HG03103 (cell line): Measurements from ENCODE around the gene VAV1.
"Not testable (repeated sequence)": the region's sequence is repeated elsewhere in the genome, so short reads cannot be mapped to it uniquely, and the experiment has no call there.

ENCODE experiments used
- ATAC-seq: cut with Tn5 transposase; IDR thresholded peaks from one replicate; pipeline ENCODE4 v1.9.1; 2021; ENCODE audit warnings: low read depth; ENCODE audit not compliant: unreplicated experiment

VAV1 gene

GRCh38 chr19:6754653-6755463 lies 17.6 kb upstream of the VAV1 start:
- no peak for ATAC-seq

- no peak for ATAC-seq
Measured at GRCh38 chr19:6760606-6761005, 11.9 kb upstream of the VAV1 start.

- ATAC-seq: no peak
Measured at GRCh38 chr19:6761053-6761676, 11.3 kb upstream of the VAV1 start.

GRCh38 chr19:6762253-6762797 lies 10.2 kb upstream of the VAV1 start:
- not testable (repeated sequence) for ATAC-seq

DNA sequence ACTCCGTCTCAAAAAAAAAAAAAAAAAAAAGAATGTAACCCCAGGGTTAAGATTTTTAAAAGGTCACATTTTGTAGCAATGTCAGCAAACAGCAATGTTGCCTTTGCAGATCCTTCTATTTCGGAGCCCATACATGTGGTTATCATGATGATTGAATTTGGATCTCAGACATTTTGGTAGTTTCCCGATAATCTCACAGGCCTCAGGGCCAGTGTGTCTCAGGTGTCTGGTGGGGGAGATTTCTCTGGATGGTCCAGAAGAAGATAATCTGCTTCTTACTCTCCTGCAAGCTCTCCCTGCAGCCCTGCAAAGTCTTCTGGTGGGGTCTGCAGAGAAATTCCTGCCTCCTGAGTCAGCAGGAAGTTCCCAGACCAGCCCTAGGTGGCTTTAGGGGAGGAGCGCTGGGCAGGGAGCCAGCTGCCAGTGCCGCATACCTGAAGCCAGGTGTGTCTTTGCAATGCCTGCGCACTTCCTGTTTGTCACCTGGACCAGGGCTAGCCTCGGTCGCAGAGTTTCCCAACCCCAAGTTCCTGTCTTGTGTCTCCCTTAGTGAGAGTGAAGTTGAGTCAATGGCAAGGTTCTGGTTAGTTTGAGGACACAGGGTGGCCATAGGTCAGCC lies 6.7 kb upstream of the VAV1 start:
- no peak for ATAC-seq

DNA sequence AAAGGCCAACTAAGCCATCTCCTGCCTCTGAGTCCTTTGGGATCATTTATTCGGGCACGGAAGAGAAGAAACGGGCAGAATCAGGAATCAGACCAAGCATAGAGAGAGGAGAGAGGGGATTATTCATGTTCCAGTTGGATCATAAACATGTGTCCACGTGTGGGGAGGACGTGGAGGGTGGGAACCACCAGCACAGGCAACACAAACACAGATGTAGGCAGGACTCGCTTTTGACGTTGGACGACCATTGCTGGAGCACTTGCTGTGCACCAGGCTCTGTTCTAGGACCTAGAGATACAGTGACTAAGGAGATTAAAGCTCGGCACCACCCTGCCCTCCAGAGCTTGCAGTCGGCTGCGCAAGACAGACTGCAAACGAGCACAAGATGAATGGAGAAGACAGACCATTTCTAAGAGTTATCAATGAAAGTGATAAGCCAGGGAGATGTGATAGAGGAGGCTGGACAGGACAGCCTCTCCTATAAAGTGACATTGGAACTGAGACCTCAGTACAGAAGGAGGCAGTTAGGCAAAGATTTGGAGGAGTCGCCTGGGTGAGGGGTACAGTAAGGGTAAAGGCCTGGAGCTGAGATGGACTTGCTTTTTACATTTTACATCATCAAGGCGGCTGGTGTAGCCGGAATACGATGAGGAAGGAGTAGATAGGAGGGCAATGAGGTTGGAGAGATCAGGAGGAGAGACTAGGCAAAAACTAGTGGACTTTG lies 6.0 kb upstream of the VAV1 start:
- ATAC-seq: no peak

GRCh38 chr19:6767081-6767356 lies 5.5 kb upstream of the VAV1 start:
- peak; percentile 24 for ATAC-seq

- peak; percentile 55 for ATAC-seq
Measured at GRCh38 chr19:6767357-6768235, 4.9 kb upstream of the VAV1 start, which contains the start of gene SH2D3A. Gene SH2D3A, minus strand, starts transcription at chr19:6767435. Its CDS starts 3,687 bp downstream, at chr19:6763748.

DNA sequence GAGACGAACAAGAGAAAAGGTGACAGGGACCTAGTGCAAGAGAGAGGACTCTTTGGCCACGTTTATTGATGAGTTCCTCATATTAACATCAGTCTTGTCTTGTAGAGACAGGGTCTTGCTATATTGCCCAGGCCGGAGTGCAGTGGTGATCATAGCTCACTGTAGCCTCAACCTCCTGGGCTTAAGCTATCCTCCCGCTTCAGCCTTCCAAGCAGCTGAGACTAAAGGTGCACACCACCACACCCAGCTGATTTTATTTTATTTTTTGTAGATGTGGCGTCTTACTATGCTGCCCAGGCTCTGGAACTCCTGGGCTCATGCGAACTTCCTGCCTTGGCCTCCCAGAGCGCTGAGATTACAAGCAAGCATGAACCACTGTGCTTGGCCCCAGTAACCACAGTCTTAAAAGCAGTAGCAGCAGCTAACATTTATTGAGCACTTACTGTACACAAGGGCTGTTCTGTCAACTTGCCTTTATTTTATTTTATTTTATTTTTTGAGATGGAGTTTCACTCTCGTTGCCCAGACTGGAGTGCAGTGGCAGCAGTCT lies 4.2 kb upstream of the VAV1 start:
- ATAC-seq: no peak

DNA sequence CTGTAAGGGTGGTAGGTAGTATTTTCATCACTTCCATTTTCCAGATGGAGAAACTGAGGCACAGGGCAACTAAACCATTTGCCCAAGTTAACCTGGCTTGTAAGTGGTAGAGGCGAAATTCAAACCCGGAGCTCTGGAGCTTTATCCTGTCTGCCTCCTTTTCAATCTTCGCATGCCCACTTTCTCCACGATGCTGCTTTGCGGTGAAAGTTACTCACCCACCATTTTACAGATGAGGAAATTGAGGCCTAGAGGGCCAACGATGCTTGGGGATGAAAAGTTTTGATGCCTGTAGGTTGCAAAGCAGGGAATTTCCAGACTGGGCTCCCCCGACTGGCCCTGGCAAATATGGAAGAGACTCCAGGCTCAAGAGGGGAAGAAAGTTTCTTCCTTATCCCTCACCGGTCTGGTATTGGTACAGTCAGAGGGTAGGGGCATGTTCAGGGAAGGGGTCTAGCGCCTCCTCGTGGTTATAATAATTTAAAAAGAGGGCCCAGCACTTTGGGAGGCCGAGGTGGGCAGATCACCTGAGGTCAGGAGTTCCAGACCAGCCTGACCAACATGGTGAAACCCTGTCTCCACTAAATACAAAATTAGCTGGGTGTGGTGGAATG lies 3.4 kb upstream of the VAV1 start:
- ATAC-seq: no peak

GRCh38 chr19:6771648-6772027 lies 870 bp upstream of the VAV1 start:
- ATAC-seq: not testable (repeated sequence)

GRCh38 chr19:6772866-6773322 lies 386 bp downstream of the VAV1 start:
- no peak for ATAC-seq

DNA sequence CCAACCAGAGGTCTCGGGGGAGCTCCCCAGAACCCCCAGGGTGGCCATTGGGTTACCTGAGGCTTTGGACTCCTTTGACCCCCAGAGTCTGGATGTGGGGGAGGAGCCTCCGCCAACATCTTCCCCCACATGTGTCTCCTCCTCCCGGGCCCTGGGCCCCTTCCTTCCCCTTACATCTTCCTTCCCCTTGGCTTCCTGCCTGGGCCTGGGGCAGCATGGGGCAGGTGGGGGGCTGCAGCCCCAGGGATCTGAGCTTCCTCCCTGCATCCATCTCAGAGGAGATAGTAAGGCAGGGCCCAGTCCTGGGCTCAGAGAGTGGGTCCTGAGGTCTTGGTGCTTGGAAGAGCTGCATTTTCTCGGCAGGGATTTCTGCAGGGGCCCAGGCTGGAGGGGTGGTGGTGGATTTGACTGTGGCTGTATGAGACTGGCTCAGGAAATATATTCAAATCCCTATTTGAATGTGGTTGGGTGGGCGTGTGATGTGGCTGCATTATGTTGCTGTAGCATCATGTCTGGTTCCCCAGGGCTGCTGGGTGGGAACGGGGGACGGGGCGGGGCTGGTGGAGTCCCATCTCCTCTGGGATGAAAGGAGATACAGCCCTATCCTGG lies 919 bp downstream of the VAV1 start:
- no peak for ATAC-seq

DNA sequence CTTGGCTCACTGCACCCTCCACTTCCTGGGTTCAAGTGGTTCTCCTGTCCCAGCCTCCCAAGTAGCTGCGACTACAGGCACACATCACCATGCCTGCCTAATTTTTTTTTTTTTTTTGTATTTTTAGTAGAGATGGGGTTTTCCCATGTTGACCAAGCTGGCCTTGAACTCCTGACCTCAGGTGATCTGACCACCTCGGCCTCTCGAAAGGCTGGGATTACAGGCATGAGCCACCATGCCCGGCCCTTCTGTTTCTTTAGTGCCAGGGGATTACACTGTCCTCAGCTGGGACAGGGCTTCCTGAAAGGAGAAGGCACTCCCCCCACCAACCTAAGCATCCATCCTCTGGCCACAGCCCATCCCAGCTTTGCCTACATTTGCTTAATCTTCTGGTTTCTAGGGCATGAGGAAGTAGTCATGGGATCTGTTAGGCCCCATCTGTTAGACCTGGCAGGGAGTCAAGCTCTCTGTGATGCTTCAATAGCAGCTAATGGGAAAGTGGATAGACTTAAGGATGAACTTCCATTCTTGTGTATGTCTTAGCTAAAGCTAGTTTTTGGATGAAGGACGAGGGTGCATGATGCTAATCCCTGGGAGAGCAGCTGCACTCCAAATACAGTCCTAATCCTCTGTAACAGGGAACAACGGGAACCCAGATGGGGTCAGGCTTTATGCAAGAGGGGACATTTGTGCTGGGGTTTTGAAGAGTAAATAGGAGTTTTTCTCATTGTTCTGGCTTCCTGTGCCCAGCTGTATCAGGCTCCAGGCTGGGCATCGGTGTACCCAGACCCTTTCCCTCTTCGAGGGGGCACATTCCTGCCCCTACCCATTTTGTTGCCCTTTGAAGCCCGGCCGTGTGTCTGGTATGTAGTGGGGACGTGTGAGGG lies 2.6 kb downstream of the VAV1 start:
- ATAC-seq: no peak

- ATAC-seq: not testable (repeated sequence)
Measured at GRCh38 chr19:6776045-6776444, 3.5 kb downstream of the VAV1 start.

DNA sequence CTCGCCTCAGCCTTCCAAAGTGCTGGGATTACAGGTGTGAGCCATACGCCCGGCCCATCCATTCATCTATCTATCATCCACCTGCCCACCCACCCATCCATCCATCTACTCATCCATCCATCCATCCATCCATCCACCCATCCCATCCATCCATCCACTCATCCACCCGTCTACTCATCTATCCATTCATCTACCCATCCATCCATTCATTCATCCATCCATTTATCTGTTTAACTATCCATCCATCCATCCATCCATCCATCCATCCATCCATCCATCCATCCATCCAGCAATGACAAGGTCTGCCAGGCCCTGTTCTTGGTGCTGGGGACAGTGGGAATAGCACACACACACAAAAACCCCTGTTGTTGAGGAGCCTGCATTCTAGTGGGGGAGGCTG lies 4.5 kb downstream of the VAV1 start:
- ATAC-seq: no peak

GRCh38 chr19:6777434-6777833 lies 4.9 kb downstream of the VAV1 start:
- no peak for ATAC-seq

GRCh38 chr19:6778386-6778785 lies 5.9 kb downstream of the VAV1 start:
- no peak for ATAC-seq
